Measurements from ENCODE around the gene FCHSD2.
"Not testable (repeated sequence)": the region's sequence is repeated elsewhere in the genome, so short reads cannot be mapped to it uniquely, and the experiment has no call there.

FCHSD2 gene

GRCh38 chr11:73147771-73148681 lies 5.9 kb upstream of the FCHSD2 start:
- no peak for DNase-seq

- DNase-seq: no peak
These were observed 4.0 kb upstream of the FCHSD2 start for GRCh38 chr11:73145986-73146575.

GRCh38 chr11:73143126-73143838 lies 1.2 kb upstream of the FCHSD2 start:
- no peak for DNase-seq

- DNase-seq: no peak
These were observed 600 bp downstream of the FCHSD2 start for GRCh38 chr11:73141309-73142127.

GRCh38 chr11:73141031-73141308 lies 1.1 kb downstream of the FCHSD2 start:
- DNase-seq: no peak

- no peak for DNase-seq
These were observed 1.7 kb downstream of the FCHSD2 start for GRCh38 chr11:73140213-73141030.

GRCh38 chr11:73139476-73140198 lies 2.5 kb downstream of the FCHSD2 start:
- DNase-seq: no peak

- no peak for DNase-seq
These were observed 4.2 kb downstream of the FCHSD2 start for GRCh38 chr11:73137944-73138274.

GRCh38 chr11:73137262-73137943 lies 4.7 kb downstream of the FCHSD2 start:
- DNase-seq: no peak

GRCh38 chr11:73136722-73137121 lies 5.4 kb downstream of the FCHSD2 start:
- not testable (repeated sequence) for DNase-seq

GRCh38 chr11:73135346-73136284 lies 6.5 kb downstream of the FCHSD2 start:
- no peak for DNase-seq

GRCh38 chr11:73132349-73132748 lies 9.8 kb downstream of the FCHSD2 start:
- not testable (repeated sequence) for DNase-seq

GRCh38 chr11:73130181-73130580 lies 11.9 kb downstream of the FCHSD2 start:
- no peak for DNase-seq

GRCh38 chr11:73129198-73129597 lies 12.9 kb downstream of the FCHSD2 start:
- no peak for DNase-seq

- no peak for DNase-seq
These were observed 15.2 kb downstream of the FCHSD2 start for GRCh38 chr11:73126804-73127480.

GRCh38 chr11:73124800-73125199 lies 17.3 kb downstream of the FCHSD2 start:
- no peak for DNase-seq

GRCh38 chr11:73123892-73124291 lies 18.2 kb downstream of the FCHSD2 start:
- not testable (repeated sequence) for DNase-seq

GRCh38 chr11:73121692-73122091 lies 20.4 kb downstream of the FCHSD2 start:
- DNase-seq: no peak

GRCh38 chr11:73117071-73117470 lies 25.0 kb downstream of the FCHSD2 start:
- no peak for DNase-seq
